ENCODE data around the gene COL1A1. TPM values are rescaled to one million over a fixed set of nuclear protein-coding genes. Genes with fewer than 3 reads are reported as not detected.

COL1A1 gene
- total and polyA plus RNA-seq, 2 of the 13 experiments (the other 11 are each of a cell fraction or from before 2014, with no cell fraction given), result 0.05 TPM; not detected in 1

DNA sequence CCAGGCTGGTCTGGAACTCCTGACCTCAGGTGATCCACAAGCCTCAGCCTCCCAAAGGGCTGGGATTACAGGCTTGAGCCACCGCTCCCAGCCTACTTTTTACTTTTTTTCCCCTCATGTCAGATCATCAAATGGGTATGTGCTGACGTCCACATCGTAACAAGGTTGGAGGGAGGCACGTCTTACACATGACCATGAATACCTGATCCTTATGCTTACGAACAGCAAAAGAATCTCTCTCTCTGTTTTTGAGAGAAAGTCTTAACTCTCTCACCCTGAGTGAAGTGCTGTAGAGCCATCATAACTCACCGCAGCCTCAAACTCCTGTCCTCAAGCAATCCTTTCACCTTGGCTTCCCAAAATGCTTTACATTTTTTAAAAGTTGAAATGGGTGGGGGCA, 43.3 kb upstream of the COL1A1 start (continued):
- TF ChIP-seq, protein P1, sequence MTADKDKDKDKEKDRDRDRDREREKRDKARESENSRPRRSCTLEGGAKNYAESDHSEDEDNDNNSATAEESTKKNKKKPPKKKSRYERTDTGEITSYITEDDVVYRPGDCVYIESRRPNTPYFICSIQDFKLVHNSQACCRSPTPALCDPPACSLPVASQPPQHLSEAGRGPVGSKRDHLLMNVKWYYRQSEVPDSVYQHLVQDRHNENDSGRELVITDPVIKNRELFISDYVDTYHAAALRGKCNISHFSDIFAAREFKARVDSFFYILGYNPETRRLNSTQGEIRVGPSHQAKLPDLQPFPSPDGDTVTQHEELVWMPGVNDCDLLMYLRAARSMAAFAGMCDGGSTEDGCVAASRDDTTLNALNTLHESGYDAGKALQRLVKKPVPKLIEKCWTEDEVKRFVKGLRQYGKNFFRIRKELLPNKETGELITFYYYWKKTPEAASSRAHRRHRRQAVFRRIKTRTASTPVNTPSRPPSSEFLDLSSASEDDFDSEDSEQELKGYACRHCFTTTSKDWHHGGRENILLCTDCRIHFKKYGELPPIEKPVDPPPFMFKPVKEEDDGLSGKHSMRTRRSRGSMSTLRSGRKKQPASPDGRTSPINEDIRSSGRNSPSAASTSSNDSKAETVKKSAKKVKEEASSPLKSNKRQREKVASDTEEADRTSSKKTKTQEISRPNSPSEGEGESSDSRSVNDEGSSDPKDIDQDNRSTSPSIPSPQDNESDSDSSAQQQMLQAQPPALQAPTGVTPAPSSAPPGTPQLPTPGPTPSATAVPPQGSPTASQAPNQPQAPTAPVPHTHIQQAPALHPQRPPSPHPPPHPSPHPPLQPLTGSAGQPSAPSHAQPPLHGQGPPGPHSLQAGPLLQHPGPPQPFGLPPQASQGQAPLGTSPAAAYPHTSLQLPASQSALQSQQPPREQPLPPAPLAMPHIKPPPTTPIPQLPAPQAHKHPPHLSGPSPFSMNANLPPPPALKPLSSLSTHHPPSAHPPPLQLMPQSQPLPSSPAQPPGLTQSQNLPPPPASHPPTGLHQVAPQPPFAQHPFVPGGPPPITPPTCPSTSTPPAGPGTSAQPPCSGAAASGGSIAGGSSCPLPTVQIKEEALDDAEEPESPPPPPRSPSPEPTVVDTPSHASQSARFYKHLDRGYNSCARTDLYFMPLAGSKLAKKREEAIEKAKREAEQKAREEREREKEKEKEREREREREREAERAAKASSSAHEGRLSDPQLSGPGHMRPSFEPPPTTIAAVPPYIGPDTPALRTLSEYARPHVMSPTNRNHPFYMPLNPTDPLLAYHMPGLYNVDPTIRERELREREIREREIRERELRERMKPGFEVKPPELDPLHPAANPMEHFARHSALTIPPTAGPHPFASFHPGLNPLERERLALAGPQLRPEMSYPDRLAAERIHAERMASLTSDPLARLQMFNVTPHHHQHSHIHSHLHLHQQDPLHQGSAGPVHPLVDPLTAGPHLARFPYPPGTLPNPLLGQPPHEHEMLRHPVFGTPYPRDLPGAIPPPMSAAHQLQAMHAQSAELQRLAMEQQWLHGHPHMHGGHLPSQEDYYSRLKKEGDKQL (CRISPR knock-in tag; IDR thresholded peaks at IDR 0.05; ENCODE audit: low read depth), result no peak
- no peak for TF ChIP-seq PTBP1 (IDR thresholded peaks at IDR 0.05; ENCODE audit: low read depth, low read length, poor library complexity, severe bottlenecking)

DNA sequence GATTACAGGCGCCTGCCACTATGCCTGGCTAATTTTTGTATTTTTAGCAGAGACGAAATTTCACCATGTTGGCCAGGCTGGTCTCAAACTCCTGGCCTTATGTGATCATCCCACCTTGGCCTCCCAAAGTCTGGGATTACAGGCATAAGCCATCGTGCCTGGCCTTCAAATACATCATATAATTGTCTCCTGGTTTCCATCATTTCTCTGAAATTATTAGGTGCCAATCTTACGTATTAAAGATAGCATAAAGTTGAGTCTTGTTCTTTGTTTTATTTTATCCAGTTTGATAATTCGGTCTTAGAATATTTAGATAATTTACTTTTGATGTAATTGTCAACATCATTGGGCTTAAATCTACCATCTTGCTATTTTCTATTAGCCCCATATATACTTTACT, 40.0 kb upstream of the COL1A1 start:
- Histone ChIP-seq H3K79me2 (ENCODE audit: insufficient read depth, low read length) (no peaks in the 10 kb centered on the region), H4K20me1 (ENCODE audit: insufficient read depth, low read length) (no peaks in the 10 kb centered on the region), H3K4me1 (ENCODE audit: insufficient read depth, low read length) (no peaks in the 10 kb centered on the region), H2AFZ (ENCODE audit: low read length) (no peak overlapping the region), H3K9ac (ENCODE audit: insufficient read depth, low read depth, low read length) (no peak overlapping the region), H3K4me2 (ENCODE audit: low read depth, low read length) (no peak overlapping the region), H3K36me3 (replicated peaks in 1 of 2; ENCODE audit: control insufficient read depth in 1 of 2, insufficient read depth in 2 of 2, low read length in 2 of 2) (no peaks in the 10 kb centered on the region), H3K27ac (ENCODE audit: extremely low read length, insufficient read depth, low read length) (no peak overlapping the region), H3K27me3 (ENCODE audit: control insufficient read depth in 1 of 2, insufficient read depth in 2 of 2, low read length in 2 of 2) (peaks cover 0 to 8% of the 10 kb centered on the region in 2 experiments; a peak in 4 of 5 replicates), H3K9me3 (ENCODE audit: low read length) (no peaks in the 10 kb centered on the region), H3K4me3 (replicated peaks in 1 of 3; ENCODE audit: insufficient read depth in 1 of 3, low read depth in 2 of 3, low read length in 3 of 3) (no peak overlapping the region)
- in situ Hi-C loops (cut with HindIII; ENCODE audit: extremely low pct_ligation_motif_present, low pct_unique_long_range_greater_than_20kb) (no loop called here), intact Hi-C loops (cut with micrococcal nuclease; ENCODE audit: unreplicated experiment) (no loop called here)
- ChIA-PET CTCF (ENCODE audit: low intra/inter-chr PET ratio, low total read pairs) (no interaction called here), POLR2A (no interaction called here)
- no TSS peak for BruUV-seq (replicated peaks)
- FAIRE-seq (no peak), ATAC-seq (no peak), DNase-seq (ENCODE audit: low spot score) (no peak)
- TF ChIP-seq, protein P2, sequence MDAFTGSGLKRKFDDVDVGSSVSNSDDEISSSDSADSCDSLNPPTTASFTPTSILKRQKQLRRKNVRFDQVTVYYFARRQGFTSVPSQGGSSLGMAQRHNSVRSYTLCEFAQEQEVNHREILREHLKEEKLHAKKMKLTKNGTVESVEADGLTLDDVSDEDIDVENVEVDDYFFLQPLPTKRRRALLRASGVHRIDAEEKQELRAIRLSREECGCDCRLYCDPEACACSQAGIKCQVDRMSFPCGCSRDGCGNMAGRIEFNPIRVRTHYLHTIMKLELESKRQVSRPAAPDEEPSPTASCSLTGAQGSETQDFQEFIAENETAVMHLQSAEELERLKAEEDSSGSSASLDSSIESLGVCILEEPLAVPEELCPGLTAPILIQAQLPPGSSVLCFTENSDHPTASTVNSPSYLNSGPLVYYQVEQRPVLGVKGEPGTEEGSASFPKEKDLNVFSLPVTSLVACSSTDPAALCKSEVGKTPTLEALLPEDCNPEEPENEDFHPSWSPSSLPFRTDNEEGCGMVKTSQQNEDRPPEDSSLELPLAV (CRISPR knock-in tag; conservative IDR thresholded peaks at IDR 0.05; ENCODE audit: low read depth), result no peak
- TF ChIP-seq ZNF317 (CRISPR knock-in tag; IDR thresholded peaks at IDR 0.05), result peak; percentile 88
- 10% methylated on average over 5 of the region's 5 CpGs for WGBS (ENCODE audit: low lambda C conversion rate)
